Measurements from ENCODE around the gene SETD7.
A peak's percentile ranks its signal among the peaks of the same experiment; 100 is the strongest.

The SETD7 gene

GRCh38 chr4:139552517-139553307, 3.3 kb downstream of the SETD7 start:
- Mint-ChIP-seq H3K4me1 (ENCODE audit: low read depth) (peaks cover 35% of the 10 kb centered on the region), H3K9me3 (no peaks in the 10 kb centered on the region), H3K27ac (peak overlapping the region; percentile 64), H3K27me3 (peaks cover 6% of the 10 kb centered on the region), H3K36me3 (ENCODE audit: low read depth) (peaks cover 24% of the 10 kb centered on the region), H3K4me3 (peak overlapping the region; percentile 27)
- intact Hi-C loops (cut with micrococcal nuclease): loop anchor here (10.0 kb wide), 2 partner anchors 98 to 602 kb away; partner anchors contain the start of genes MAML3 and RAB33B

GRCh38 chr4:139550724-139551429, 5.1 kb downstream of the SETD7 start:
- intact Hi-C loops (cut with micrococcal nuclease): loop anchor here (10.0 kb wide), 2 partner anchors 96 to 604 kb away; partner anchors contain the start of genes MAML3 and RAB33B
- no peak overlapping the region for H3K27ac Mint-ChIP-seq
- H3K36me3 Mint-ChIP-seq (ENCODE audit: low read depth): peaks cover 23% of the 10 kb centered on the region
- H3K4me3 Mint-ChIP-seq: no peak overlapping the region
- no peaks in the 10 kb centered on the region for H3K27me3 Mint-ChIP-seq
- H3K9me3 Mint-ChIP-seq: no peaks in the 10 kb centered on the region
- H3K4me1 Mint-ChIP-seq (ENCODE audit: low read depth): peaks cover 26% of the 10 kb centered on the region

GRCh38 chr4:139547979-139548378, 8.0 kb downstream of the SETD7 start:
- intact Hi-C loops (cut with micrococcal nuclease): no loop called here
- no peaks in the 10 kb centered on the region for H3K27me3 Mint-ChIP-seq
- H3K9me3 Mint-ChIP-seq: no peaks in the 10 kb centered on the region
- H3K36me3 Mint-ChIP-seq (ENCODE audit: low read depth): peaks cover 37% of the 10 kb centered on the region
- peaks cover 16% of the 10 kb centered on the region for H3K4me1 Mint-ChIP-seq (ENCODE audit: low read depth)
- H3K27ac Mint-ChIP-seq: no peak overlapping the region
- H3K4me3 Mint-ChIP-seq: no peak overlapping the region

- Mint-ChIP-seq H3K36me3 (ENCODE audit: low read depth) (peaks cover 53% of the 10 kb centered on the region), H3K27me3 (no peaks in the 10 kb centered on the region), H3K4me1 (ENCODE audit: low read depth) (no peaks in the 10 kb centered on the region), H3K27ac (no peak overlapping the region), H3K4me3 (no peak overlapping the region), H3K9me3 (no peaks in the 10 kb centered on the region)
- intact Hi-C loops (cut with micrococcal nuclease): no loop called here
These were observed 15.4 kb downstream of the SETD7 start for GRCh38 chr4:139540632-139541031.

- intact Hi-C loops (cut with micrococcal nuclease): no loop called here
- H3K4me1 Mint-ChIP-seq (ENCODE audit: low read depth): no peaks in the 10 kb centered on the region
- no peak overlapping the region for H3K27ac Mint-ChIP-seq
- peaks cover 49% of the 10 kb centered on the region for H3K36me3 Mint-ChIP-seq (ENCODE audit: low read depth)
- H3K9me3 Mint-ChIP-seq: no peaks in the 10 kb centered on the region
- no peaks in the 10 kb centered on the region for H3K27me3 Mint-ChIP-seq
- no peak overlapping the region for H3K4me3 Mint-ChIP-seq
These were observed 15.9 kb downstream of the SETD7 start for GRCh38 chr4:139540161-139540560.

- Mint-ChIP-seq H3K36me3 (ENCODE audit: low read depth) (peaks cover 46% of the 10 kb centered on the region), H3K9me3 (no peaks in the 10 kb centered on the region), H3K4me1 (ENCODE audit: low read depth) (no peaks in the 10 kb centered on the region), H3K27me3 (no peaks in the 10 kb centered on the region), H3K4me3 (no peak overlapping the region), H3K27ac (no peak overlapping the region)
- intact Hi-C loops (cut with micrococcal nuclease): no loop called here
These were observed 18.7 kb downstream of the SETD7 start for GRCh38 chr4:139537292-139537691.

- Mint-ChIP-seq H3K9me3 (no peaks in the 10 kb centered on the region), H3K4me3 (no peak overlapping the region), H3K36me3 (ENCODE audit: low read depth) (peaks cover 47% of the 10 kb centered on the region), H3K27ac (no peak overlapping the region), H3K4me1 (ENCODE audit: low read depth) (peaks cover 5% of the 10 kb centered on the region), H3K27me3 (no peaks in the 10 kb centered on the region)
- intact Hi-C loops (cut with micrococcal nuclease): no loop called here
These were observed 20.2 kb downstream of the SETD7 start for GRCh38 chr4:139535871-139536234.

- H3K9me3 Mint-ChIP-seq: no peaks in the 10 kb centered on the region
- H3K27me3 Mint-ChIP-seq: no peaks in the 10 kb centered on the region
- no peak overlapping the region for H3K27ac Mint-ChIP-seq
- H3K4me3 Mint-ChIP-seq: no peak overlapping the region
- intact Hi-C loops (cut with micrococcal nuclease): no loop called here
- peaks cover 42% of the 10 kb centered on the region for H3K36me3 Mint-ChIP-seq (ENCODE audit: low read depth)
- H3K4me1 Mint-ChIP-seq (ENCODE audit: low read depth): peaks cover 6% of the 10 kb centered on the region
These were observed 20.7 kb downstream of the SETD7 start for GRCh38 chr4:139535228-139535870.

- Mint-ChIP-seq H3K4me1 (ENCODE audit: low read depth) (peaks cover 12% of the 10 kb centered on the region), H3K4me3 (no peak overlapping the region), H3K36me3 (ENCODE audit: low read depth) (peaks cover 35% of the 10 kb centered on the region), H3K9me3 (no peaks in the 10 kb centered on the region), H3K27ac (no peak overlapping the region), H3K27me3 (no peaks in the 10 kb centered on the region)
- intact Hi-C loops (cut with micrococcal nuclease): no loop called here
These were observed 21.6 kb downstream of the SETD7 start for GRCh38 chr4:139534287-139534950.

- Mint-ChIP-seq H3K9me3 (no peaks in the 10 kb centered on the region), H3K4me3 (no peak overlapping the region), H3K4me1 (ENCODE audit: low read depth) (peaks cover 20% of the 10 kb centered on the region), H3K27ac (no peak overlapping the region), H3K27me3 (no peaks in the 10 kb centered on the region), H3K36me3 (ENCODE audit: low read depth) (peaks cover 44% of the 10 kb centered on the region)
- intact Hi-C loops (cut with micrococcal nuclease): no loop called here
These were observed 22.5 kb downstream of the SETD7 start for GRCh38 chr4:139533511-139533910.

GRCh38 chr4:139532947-139533346, 23.1 kb downstream of the SETD7 start:
- H3K27me3 Mint-ChIP-seq: no peaks in the 10 kb centered on the region
- intact Hi-C loops (cut with micrococcal nuclease): no loop called here
- no peak overlapping the region for H3K27ac Mint-ChIP-seq
- H3K9me3 Mint-ChIP-seq: no peaks in the 10 kb centered on the region
- H3K4me1 Mint-ChIP-seq (ENCODE audit: low read depth): peaks cover 21% of the 10 kb centered on the region
- H3K36me3 Mint-ChIP-seq (ENCODE audit: low read depth): peaks cover 49% of the 10 kb centered on the region
- H3K4me3 Mint-ChIP-seq: no peak overlapping the region

- intact Hi-C loops (cut with micrococcal nuclease): no loop called here
- peaks cover 23% of the 10 kb centered on the region for H3K4me1 Mint-ChIP-seq (ENCODE audit: low read depth)
- H3K27me3 Mint-ChIP-seq: no peaks in the 10 kb centered on the region
- H3K9me3 Mint-ChIP-seq: no peaks in the 10 kb centered on the region
- no peak overlapping the region for H3K4me3 Mint-ChIP-seq
- H3K27ac Mint-ChIP-seq: no peak overlapping the region
- peaks cover 63% of the 10 kb centered on the region for H3K36me3 Mint-ChIP-seq (ENCODE audit: low read depth)
These were observed 25.1 kb downstream of the SETD7 start for GRCh38 chr4:139530833-139531427.

- intact Hi-C loops (cut with micrococcal nuclease): loop anchor here (5.0 kb wide), 1 partner anchor 111 kb away; no protein-coding TSS in a partner anchor
- Mint-ChIP-seq H3K4me1 (ENCODE audit: low read depth) (peaks cover 46% of the 10 kb centered on the region), H3K27ac (no peak overlapping the region), H3K36me3 (ENCODE audit: low read depth) (peaks cover 80% of the 10 kb centered on the region), H3K9me3 (no peaks in the 10 kb centered on the region), H3K27me3 (no peaks in the 10 kb centered on the region), H3K4me3 (no peak overlapping the region)
These were observed 27.5 kb downstream of the SETD7 start for GRCh38 chr4:139528377-139529005.

Measured in dendritic cell treated with granulocyte-macrophage colony-stimulating factor and Interleukin-4, amounts not matched to agents 40 ng/mL and 50 ng/mL, for 4 days (primary cell).